GM18508 (cell line): ENCODE measurements around the gene OSBPL8.
"Not testable (repeated sequence)": the region's sequence is repeated elsewhere in the genome, so short reads cannot be mapped to it uniquely, and the experiment has no call there.

Experiments used
- ATAC-seq: cut with Tn5 transposase; IDR thresholded peaks from one replicate; pipeline ENCODE4 v1.9.1; 2021; ENCODE audit warnings: moderate number of reproducible peaks; ENCODE audit not compliant: insufficient read depth, unreplicated experiment

Gene OSBPL8

DNA sequence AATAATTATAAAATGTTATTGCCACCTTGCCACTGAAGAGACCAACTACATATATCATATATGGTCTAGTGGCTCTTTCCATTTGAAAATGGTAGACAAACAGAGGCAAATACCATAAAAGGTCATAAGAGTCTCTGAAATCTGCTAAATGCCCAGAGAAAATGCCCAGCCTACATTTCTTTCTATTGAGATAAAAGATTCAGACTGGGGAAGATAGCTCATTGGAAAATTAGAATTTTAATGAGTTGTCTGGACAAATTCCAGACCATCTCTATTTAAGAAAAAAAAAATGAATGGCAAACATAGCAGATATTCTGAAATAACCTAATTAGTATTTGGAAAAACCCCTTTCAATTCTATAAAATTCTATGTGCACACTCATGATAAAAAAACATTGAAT is 131.5 kb downstream of the OSBPL8 start:
- ATAC-seq, result no peak

DNA sequence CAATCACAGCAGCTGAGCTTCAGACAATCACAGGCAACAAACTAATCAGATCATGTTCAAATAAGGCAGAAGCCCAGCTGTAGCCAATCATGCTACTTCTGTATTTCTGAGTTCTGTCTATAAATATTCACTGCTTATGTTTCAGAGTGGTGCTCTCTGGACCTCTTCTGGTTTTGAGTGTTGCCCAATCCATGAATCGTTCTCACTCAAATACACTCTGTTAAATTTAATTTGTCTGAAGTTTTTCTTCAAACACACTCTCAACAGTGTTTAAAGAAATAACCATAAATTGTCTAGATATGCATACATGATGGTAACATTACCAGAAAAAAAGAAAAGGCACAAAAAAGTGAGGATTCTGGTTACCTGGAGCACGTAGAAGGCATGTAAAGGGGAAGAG is 133.4 kb downstream of the OSBPL8 start:
- no peak for ATAC-seq

DNA sequence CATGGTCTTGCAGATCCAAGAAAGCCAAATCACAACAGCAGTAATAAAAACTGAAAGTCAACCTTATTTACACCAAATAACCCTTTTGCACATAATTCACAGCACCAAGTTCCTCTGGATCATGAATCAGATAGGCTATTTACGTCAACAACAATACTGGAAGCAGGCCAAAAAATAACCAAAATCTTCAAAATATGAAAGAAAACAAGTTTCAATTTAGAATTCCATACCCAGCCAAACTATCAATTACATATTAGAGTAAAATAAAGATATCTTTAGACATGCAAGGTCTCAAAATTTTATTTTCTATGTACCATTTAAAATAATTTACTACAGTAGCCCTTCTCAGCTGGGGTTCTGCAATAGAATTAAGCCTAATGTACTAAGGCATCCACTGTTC is 134.6 kb downstream of the OSBPL8 start:
- ATAC-seq, result no peak

DNA sequence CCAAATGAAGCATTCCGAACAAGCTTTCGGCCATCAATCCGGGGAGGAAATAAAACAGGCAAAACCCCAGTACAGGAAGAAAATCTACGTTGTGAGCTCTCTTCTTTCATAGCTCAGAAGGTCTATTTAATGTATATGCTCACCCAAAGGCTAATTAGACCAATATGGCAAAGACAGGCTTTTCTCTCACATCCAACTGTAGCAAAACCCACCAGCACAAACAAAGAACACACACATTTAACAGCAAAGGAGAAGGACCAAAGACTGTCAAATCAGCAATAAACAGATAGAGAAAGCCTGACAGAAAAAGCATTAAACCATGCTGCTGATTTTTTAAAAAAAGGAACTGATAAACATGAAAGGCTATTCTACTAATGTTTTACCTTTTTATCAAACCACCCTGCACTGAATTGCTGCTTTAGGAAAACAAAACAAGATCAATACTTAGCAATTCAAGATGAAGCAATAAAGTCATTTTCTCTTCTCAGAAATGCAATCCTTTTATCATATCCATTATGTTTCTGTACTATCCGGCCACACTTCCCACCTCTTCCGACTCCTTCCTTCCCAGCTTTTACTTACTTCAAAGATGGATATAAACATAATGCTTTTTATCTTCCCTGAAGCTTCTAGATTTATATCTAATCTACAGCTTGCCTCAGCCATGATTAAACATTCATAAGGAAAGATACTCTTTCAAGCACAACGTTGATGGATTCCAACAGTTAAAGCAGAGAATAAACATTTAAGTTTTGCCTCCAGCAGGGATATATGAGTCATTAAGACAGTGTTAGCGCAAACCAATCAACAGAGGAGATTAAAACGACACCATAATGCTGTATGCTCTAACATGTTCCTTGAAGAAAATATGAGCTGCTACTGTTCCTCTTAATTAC is 136.8 kb downstream of the OSBPL8 start:
- no peak for ATAC-seq

DNA sequence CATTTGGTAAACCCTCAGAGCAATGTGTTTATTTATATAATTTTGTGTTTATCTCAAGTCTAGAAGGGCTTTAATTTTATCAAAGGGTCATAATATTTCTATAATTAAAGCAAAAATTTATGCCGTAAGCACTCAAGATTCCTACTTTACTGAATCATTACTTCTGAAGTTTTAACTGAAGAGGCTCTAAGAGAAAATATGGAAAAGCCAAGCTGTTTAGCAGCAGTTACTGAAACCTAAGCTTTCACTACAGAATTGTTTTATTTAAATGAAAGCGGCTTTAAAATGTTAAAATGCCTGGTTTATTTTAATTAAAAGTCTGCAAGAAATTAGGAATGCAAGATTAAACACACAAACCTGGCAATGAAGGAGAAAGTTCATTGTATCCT is 137.4 kb downstream of the OSBPL8 start:
- ATAC-seq, result no peak

DNA sequence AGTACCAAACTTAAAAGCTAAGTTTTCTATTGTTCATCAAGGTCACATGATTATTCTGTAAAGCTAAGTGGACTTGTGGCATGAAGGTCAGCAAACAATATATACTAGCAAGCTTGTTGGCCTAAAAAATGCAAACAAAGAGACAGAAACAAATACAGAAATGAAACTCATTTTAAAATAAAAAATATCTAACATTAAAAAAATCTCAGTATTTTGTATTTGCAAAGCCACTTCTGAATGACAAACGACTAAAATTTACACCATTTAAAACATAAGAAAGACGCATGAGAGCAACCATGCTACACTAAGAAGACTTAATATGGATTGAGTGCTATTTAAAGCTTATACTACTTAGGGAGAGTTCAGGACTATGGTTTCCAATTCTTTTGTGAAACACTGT is 138.5 kb downstream of the OSBPL8 start:
- no peak for ATAC-seq

DNA sequence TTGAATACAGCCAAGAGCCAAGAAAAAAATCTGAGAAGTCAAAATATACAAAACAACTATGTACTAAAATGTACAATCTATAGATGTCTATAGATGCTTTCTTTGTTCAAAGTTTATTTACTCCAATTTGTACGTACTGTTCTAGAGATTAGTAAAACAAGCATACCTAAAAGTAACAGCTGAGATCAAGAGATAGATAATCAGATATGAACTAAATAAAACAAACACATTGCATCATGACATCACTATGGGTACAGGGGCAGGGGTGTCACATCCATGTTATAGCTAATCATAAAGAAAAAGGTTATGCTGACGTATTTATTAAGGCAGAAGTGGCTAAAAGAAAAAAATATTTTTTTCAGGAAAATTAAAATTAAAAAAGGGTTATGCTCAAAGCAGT is 139.3 kb downstream of the OSBPL8 start:
- no peak for ATAC-seq

DNA sequence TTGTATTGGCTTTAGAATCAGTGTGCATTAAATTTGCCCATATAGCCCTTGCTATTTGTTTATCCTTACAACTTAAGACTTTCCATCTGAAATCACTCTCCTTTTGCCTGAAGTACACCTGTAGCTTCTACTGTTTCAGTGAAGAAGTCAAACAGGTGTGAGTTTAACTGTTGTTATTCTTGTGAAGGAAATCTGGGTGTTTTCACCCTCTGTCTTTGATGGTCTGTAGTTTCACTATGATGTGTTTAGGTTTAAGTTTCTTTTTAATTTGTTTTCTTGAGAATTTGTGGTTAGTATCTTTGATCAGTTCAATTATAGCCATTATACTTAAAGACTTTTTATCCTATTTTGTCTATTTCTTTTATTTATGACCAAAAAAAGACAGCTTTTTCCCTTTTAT is 142.5 kb downstream of the OSBPL8 start:
- ATAC-seq, result no peak

DNA sequence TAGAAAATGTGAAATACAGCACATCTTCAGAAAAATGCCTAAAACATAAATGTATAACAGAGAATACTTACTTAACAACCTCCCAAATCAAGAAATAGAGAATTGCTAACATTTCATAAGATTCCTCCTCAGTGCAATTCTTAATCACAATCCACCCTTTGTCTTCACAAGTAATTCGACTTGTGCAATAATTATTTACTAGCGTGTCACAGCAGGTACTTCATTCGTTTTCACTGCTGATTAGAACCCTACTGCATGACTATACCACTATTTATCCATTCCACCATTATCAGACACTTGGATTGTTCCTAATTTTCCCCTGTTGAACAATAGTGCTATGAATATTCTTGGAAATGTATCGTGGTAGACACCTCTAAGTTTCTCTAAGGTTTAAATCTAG is 146.4 kb downstream of the OSBPL8 start:
- no peak for ATAC-seq

DNA sequence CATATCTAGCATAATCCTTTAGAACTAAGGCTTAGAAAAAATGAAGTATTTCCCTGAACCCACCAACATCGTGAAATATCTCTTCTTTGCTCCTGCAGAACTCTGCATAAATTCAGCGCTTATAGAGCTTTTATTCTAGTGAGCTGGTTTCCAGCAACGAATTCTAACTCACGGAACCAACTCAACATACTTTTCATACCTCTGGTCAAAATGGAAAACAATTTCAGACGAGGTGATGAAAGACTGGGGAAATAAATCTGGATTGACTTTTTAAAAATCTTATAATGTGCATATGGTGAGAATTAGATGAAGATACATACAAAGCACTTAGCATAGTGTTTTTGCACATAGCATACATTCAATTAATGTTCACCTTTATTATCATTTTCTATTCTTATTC is 148.8 kb downstream of the OSBPL8 start:
- ATAC-seq, result no peak

DNA sequence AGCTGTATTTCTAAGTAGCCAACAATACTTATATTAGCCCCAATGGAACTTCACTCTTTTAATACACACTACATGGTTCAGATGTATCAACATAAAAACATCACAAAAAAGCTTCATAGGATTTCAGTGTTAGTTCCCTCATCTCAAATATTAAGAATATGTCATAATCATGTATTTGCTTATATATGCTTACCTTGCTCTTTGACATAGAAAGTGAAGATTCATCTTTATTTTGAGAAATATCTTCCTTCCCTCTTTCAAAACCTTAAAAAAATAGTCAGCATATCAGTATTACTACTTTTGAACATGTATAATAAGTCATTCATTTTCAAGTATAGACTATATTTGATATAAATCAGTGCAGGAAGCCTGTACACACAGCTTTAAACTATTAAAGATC is 149.2 kb downstream of the OSBPL8 start:
- ATAC-seq, result no peak

DNA sequence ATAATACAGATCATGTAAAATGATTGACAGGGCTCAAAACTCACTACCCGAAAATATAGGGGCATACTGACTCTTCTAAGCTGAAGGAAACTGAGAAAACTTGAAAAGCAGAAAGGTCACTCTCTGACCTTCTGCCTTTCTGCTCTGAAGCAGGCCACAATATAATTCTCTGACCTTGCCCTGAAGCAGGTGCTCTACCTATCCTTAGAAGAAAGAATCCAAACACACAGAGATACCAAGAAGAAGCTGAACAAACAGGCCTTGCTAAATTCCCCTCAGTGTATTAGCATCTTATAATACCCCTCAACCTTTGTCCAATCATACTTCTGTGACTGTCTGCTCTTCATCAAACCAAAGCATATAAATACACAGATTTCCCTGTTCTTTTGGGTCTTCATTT is 150.5 kb downstream of the OSBPL8 start:
- no peak for ATAC-seq

DNA sequence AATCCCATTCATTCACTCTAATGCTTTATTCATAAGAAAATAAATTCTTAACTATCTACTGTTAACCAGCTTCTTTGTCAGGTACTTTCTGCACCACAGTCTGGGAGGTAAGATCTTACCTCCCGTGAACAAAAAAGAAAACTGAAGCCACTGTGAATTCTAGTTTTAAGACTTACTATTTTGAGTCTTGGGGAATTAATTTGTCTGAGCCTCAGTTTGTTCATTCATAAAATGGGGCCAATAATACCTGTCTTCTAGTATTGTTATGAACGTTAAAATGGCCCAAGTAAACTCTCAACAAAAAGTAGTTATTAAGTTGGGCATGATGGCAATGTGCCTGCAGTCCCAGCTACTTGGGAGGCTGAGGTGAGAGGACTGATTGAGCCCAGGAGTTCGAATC is 151.9 kb downstream of the OSBPL8 start:
- no peak for ATAC-seq

DNA sequence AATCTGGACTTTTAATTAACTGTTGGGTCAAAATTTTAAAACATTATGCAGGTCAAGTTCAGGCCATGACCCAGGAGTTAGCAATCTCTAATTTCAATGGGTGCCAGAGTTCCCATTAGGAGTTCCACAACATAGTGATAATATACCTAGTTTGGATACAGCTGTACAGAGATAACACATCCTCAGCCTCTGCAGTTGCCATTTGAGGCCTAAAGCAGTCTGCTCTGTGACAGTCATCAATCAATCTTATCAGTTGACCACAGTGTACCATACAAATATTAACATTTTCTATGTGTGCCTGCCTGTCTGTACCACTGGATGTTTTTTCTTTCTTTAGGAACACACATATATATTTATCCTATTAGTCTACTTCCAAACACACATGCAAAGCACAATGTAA is 157.3 kb downstream of the OSBPL8 start:
- no peak for ATAC-seq

DNA sequence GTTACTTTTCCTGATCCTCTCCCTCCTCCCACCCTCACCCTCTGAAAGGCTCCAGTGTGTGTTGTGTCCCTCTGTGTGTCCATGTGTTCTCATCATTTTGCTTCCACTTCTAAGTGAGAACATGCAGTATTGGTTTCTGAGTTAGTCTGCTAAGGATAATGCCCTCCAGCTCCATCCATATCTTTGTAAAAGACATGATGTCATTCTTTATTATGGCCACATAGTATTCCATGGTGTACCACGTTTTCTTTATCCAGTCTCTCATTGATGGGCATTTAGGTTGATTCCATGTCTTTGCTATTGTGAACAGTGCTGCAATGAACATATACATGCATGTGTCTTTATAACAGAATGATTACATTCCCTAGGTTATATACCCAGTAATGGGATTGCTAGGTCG is 159.4 kb downstream of the OSBPL8 start:
- no peak for ATAC-seq

DNA sequence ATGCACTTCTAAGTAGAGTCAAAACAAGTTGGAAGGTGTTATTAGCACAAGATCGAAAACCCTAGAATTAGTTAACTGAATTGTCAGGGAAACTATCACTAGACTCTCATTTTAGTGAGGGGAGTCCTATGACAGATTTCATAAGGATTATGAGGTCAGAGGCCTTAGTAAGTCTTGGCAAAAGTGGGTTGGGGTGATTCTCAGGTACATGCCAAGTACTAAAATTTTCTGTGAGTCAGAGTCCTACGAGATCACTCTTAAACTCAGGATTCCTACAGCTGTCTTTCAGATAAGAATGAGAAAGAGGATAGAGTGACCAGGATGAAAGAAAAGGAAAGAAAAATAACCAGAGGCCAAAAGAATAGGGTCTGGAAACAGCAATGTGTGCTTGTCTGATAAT is 160.5 kb downstream of the OSBPL8 start:
- no peak for ATAC-seq

DNA sequence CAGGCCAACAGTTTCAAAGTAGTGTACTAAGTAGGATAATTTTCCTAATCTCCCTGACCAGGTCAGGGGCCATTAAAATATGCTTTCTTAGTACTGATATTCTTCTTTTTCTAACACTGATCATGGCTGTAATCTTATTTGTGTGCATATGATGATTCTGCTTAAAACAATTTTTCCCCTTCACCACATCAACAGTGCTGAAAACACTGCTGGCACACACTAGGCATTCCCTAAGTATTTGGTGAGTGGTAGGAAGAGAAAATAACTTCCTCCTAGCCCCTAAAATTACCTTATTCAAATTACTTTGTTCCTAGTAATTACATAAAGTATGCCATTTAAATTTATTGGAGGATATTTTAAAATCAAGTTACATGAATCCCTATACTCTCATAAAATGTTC is 161.5 kb downstream of the OSBPL8 start:
- no peak for ATAC-seq

DNA sequence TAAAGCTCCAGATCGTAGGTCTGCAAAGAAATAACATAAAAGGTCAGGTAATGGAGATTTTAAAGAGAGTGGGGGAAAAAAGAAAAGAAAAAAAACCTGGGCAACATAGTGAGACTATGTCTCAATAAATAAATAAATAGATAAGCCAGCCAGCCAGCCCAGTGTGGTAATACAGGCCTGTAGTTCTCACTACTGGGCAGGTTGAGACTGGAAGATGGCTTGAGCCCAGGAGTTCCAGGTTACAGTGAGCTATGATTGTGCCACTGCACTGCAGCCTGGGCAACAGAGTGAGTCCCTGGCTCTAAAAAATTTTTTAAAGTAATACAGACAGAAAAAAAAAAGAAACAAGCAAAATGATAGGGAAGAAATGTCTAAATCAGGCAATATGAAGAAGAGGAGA is 168.1 kb downstream of the OSBPL8 start:
- ATAC-seq, result no peak

DNA sequence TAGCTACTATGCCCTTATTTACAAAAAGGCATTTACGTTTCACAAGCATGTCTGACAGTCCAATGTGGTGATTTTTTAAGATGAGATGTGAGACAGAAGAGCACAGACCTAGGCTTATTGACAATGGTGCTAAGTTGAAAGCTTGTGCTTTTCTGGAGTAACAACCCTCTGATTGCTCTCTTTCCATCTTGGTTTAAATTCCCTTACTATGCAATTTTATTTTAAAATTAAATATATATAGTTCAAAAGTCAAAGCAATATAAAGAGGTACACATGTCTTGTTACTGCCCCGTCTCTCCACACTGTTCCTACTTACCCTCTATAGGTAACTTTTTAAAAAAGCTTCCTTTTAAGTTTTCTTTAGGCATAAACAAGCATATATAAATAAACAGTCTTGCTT is 172.0 kb downstream of the OSBPL8 start:
- no peak for ATAC-seq

DNA sequence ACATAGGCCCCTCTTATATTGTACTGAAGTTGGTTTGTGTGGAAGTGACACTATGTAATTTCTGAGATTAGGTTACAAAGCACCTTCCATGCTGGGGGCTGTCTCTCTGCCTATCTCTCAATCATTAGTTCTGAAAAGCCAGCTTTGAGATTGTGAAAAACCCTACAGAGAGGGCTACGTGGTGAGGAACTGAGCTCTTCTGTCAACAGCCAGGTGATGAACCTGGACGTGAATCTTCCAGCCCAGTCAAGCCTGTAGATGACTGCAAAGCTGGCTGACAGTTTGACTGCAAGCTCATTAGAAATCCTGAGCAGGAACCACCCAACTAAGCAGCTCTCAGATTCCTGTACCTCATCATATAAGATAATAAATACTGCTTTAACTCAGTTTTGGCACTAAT is 175.0 kb downstream of the OSBPL8 start:
- ATAC-seq, result no peak

DNA sequence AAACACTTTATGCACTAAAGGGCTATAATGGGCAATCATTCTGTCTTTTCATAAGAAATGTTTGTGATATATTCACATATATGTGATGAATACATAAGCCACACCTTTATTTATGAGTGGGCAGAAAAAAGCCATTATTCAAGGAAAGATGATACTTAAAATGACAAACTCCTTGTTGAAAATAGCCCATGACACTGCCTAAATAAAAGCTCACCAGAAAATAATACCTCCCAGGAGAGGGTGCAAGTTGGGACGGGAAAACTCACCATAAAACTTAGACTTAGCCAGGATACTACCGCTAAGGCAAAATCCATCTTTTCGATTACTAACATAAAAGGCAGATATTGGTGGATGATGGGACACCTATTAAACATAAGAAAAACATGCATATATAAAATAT is 175.6 kb downstream of the OSBPL8 start:
- ATAC-seq, result no peak

DNA sequence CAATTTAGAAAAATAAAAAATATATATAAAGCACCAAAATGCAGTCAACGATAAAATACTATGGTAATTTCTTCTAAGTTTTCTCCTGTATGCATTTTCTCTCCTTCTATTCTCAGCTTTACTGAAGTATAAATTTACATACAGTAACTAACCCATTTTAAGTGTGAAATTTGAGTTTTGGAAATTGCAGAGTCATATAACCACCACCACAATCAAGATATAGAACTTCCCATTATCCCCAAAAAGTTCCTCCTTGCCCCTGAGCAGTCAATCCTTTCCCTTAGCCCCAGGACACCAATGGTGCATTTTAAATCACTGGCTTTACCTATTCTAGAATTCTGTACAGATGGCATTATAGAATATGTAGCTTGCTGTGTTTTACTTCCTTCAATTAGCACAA is 180.3 kb downstream of the OSBPL8 start:
- ATAC-seq, result no peak

DNA sequence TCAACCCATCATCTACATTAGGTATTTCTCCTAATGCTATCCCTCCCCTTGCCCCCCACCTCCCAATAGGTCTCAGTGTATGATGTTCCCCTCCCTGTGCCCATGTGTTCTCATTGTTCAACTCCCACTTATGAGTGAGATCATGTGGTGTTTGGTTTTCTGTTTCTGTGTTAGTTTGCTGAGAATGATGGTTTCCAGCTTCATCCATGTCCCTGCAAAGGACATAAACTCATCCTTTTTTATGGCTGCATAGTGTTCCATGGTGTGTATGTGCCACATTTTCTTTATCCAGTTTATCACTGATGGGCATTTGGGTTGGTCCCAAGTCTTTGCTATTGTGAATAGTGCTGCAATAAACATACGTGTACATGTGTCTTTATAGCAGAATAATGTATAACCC is 182.7 kb downstream of the OSBPL8 start:
- not testable (repeated sequence) for ATAC-seq
